Kidney (tissue), 14 donors: ENCODE results near the gene ACTN4. TPM values are rescaled to one million over a fixed set of nuclear protein-coding genes. Genes with fewer than 3 reads are reported as not detected.

Experiments used
- DNase-seq, 5 donors: peaks; one replicate each; pipeline ENCODE4 v3.0.0-alpha.2; 2013 to 2020
- FAIRE-seq: peaks from 2 replicates; lab custom pipeline; 2012; peaks lifted over from hg19 to GRCh38; lab: Jason Lieb, UNC
- H3K27ac ChIP-seq, 2 donors: one replicate each; pipeline ENCODE4 v1.7.0; 2013; ENCODE audit warnings: low read depth in 2 of 2, low read length in 2 of 2, inconsistent platforms in 1 of 2
- H3K27me3 ChIP-seq: one replicate; pipeline ENCODE4 v1.7.1; 2013; ENCODE audit warnings: low read length, inconsistent platforms; ENCODE audit not compliant: control insufficient read depth, insufficient read depth
- H3K36me3 ChIP-seq, 3 donors: one replicate each; pipeline versions ENCODE4 v1.7.0 to v1.7.1; 2013; ENCODE audit warnings: low read length in 3 of 3, control low read depth in 1 of 3, inconsistent platforms in 1 of 3; ENCODE audit not compliant: insufficient read depth in 3 of 3, control insufficient read depth in 2 of 3
- H3K4me1 ChIP-seq, 3 donors: one replicate each; pipeline versions ENCODE4 v1.7.0 to v1.7.1; 2013; ENCODE audit warnings: low read length in 3 of 3, inconsistent platforms in 1 of 3, low read depth in 1 of 3; ENCODE audit not compliant: control insufficient read depth in 2 of 3, insufficient read depth in 2 of 3
- H3K4me3 ChIP-seq, 3 donors: one replicate each; pipeline versions ENCODE4 v1.7.0 to v1.8.1; 2013; ENCODE audit warnings: low read length in 3 of 3, control low read depth in 1 of 3, inconsistent platforms in 1 of 3
- H3K9ac ChIP-seq, 3 donors: one replicate each; pipeline versions ENCODE4 v1.7.0 to v1.7.1; 2013; ENCODE audit warnings: low read length in 3 of 3, control low read depth in 1 of 3, inconsistent platforms in 1 of 3
- H3K9me3 ChIP-seq, 3 donors: one replicate each; pipeline versions ENCODE4 v1.7.0 to v1.7.1; 2013; ENCODE audit warnings: low read length in 3 of 3, control low read depth in 1 of 3, inconsistent platforms in 1 of 3; ENCODE audit not compliant: control insufficient read depth in 2 of 3, insufficient read depth in 1 of 3
- intact Hi-C: fragments of 100-400 bp; cut with DNase I; formaldehyde crosslinking; loops from one replicate; pipeline ENCODE4 v1.11.1; 2022
- polyA plus RNA-seq: library from polyadenylated mRNA; stranded (reverse); fragments of 350-450 nt; fragmentation: Illumina TruSeq; extraction: RNeasy Lipid Tissue Mini Kit (QIAGEN cat#74804); gene quantifications from one replicate; pipeline ENCODE4 v1.2.3, GENCODE V29; 2014; ENCODE audit warnings: low read depth, low replicate concordance; ENCODE audit not compliant: insufficient read depth
- total RNA-seq: library from RNA; stranded (reverse); fragmentation: NEBNext Ultra II Directional; extraction: Animal tissue kit (Norgen Biotek cat#: 25700); gene quantifications from one replicate; pipeline ENCODE4 v1.2.1, GENCODE V29; 2021
- TF ChIP-seq, protein P1 (sequence below): IDR thresholded peaks from 3 replicates; pipeline ENCODE4 v1.5.1; 2012; ENCODE audit warnings: mild to moderate bottlenecking, moderate library complexity, borderline replicate concordance; ENCODE audit not compliant: insufficient read depth; ENCODE audit errors: extremely low read depth
- donor health status: control.
- donor health status: control.
- donor health status: control.
- donor health status: control.
- donor health status: control.
- donor health status: DM: yes; HTN: yes; CAD: no.
- donor health status: Normal renal cell carcinoma (clear cell type).

The ACTN4 gene
- total and polyA plus RNA-seq, 2 donors from 2014 or later: 231 to 606 TPM

GRCh38 chr19:38685666-38686529 is 38.4 kb downstream of the ACTN4 start:
- peak in 2 of 5 donors; percentile 70 to 84 for DNase-seq
- Histone ChIP-seq H3K9ac (peak overlapping the region in 2 of 3 donors; percentile 82 to 95), H3K36me3 (no peaks in the 10 kb centered on the region), H3K27ac (peak overlapping the region; percentile 100), H3K4me1 (peaks cover 5 to 80% (median 67%) of the 10 kb centered on the region in 3 donors), H3K27me3 (no peaks in the 10 kb centered on the region), H3K9me3 (no peaks in the 10 kb centered on the region), H3K4me3 (peak overlapping the region in 1 of 3 donors; percentile 26)
- intact Hi-C loops: no loop called here
- TF ChIP-seq, protein P1, sequence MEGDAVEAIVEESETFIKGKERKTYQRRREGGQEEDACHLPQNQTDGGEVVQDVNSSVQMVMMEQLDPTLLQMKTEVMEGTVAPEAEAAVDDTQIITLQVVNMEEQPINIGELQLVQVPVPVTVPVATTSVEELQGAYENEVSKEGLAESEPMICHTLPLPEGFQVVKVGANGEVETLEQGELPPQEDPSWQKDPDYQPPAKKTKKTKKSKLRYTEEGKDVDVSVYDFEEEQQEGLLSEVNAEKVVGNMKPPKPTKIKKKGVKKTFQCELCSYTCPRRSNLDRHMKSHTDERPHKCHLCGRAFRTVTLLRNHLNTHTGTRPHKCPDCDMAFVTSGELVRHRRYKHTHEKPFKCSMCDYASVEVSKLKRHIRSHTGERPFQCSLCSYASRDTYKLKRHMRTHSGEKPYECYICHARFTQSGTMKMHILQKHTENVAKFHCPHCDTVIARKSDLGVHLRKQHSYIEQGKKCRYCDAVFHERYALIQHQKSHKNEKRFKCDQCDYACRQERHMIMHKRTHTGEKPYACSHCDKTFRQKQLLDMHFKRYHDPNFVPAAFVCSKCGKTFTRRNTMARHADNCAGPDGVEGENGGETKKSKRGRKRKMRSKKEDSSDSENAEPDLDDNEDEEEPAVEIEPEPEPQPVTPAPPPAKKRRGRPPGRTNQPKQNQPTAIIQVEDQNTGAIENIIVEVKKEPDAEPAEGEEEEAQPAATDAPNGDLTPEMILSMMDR: peak; percentile 19
- no peak for FAIRE-seq

GRCh38 chr19:38686530-38686888 is 39.1 kb downstream of the ACTN4 start:
- H3K36me3 ChIP-seq: no peaks in the 10 kb centered on the region
- peak overlapping the region in 1 of 3 donors; percentile 2 for H3K4me3 ChIP-seq
- H3K4me1 ChIP-seq: peaks cover 5 to 79% (median 62%) of the 10 kb centered on the region in 3 donors
- no peaks in the 10 kb centered on the region for H3K9me3 ChIP-seq
- H3K27me3 ChIP-seq: no peaks in the 10 kb centered on the region
- no peak for DNase-seq
- H3K9ac ChIP-seq: peak overlapping the region in 2 of 3 donors; percentile 82 to 95
- TF ChIP-seq, protein P1: no peak
- intact Hi-C loops: no loop called here
- no peak for FAIRE-seq
- H3K27ac ChIP-seq: peak overlapping the region; percentile 100

GRCh38 chr19:38687837-38688378 is 40.5 kb downstream of the ACTN4 start:
- peak overlapping the region; percentile 100 for H3K27ac ChIP-seq
- intact Hi-C loops: no loop called here
- FAIRE-seq: no peak
- no peaks in the 10 kb centered on the region for H3K36me3 ChIP-seq
- H3K27me3 ChIP-seq: no peaks in the 10 kb centered on the region
- DNase-seq: no peak
- H3K9me3 ChIP-seq: no peaks in the 10 kb centered on the region
- peaks cover 7 to 80% (median 66%) of the 10 kb centered on the region in 3 donors for H3K4me1 ChIP-seq
- H3K9ac ChIP-seq: peak overlapping the region in 1 of 3 donors; percentile 5
- TF ChIP-seq, protein P1: no peak
- H3K4me3 ChIP-seq: no peak overlapping the region
